Uterus (tissue), 4 donors: ENCODE measurements around the gene HOXA9. TPM values are rescaled to one million over a fixed set of nuclear protein-coding genes. Genes with fewer than 3 reads are reported as not detected.

ENCODE experiments used
- DNase-seq, 2 donors: peaks; one replicate each; pipeline ENCODE4 v3.0.0-alpha.2; 2019 to 2020
- H3K27ac ChIP-seq, 2 donors: fragments of 200-600 bp; sonication (generic); 1 replicate in 1 of 2; 2 replicates in 1 of 2; pipeline ENCODE4 v1.5.1; 2016 to 2018
- H3K27me3 ChIP-seq, 2 donors: fragments of 200-600 bp; sonication (generic); one replicate each; pipeline ENCODE4 v1.5.1; 2018 to 2019; ENCODE audit warnings: control low read depth in 1 of 2
- H3K36me3 ChIP-seq, 2 donors: fragments of 200-600 bp; sonication (generic); one replicate each; pipeline ENCODE4 v1.5.1; 2019; ENCODE audit warnings: control low read depth in 1 of 2
- H3K4me1 ChIP-seq, 2 donors: fragments of 200-600 bp; sonication (generic); one replicate each; pipeline ENCODE4 v1.5.1; 2018 to 2019; ENCODE audit warnings: control low read depth in 1 of 2
- H3K4me3 ChIP-seq, 2 donors: fragments of 200-600 bp; sonication (generic); 1 replicate in 1 of 2; 2 replicates in 1 of 2; pipeline ENCODE4 v1.5.1; 2018 to 2019; ENCODE audit warnings: mild to moderate bottlenecking in 1 of 2
- H3K9me3 ChIP-seq, 2 donors: fragments of 200-600 bp; sonication (generic); one replicate each; pipeline ENCODE4 v1.5.1; 2019; ENCODE audit warnings: control low read depth in 1 of 2
- POLR2A ChIP-seq, 2 donors: fragments of 450-650 bp; IDR thresholded peaks; one replicate each; pipeline ENCODE4 v1.6.1; 2016; ENCODE audit warnings: antibody characterized with exemption in 2 of 2, mild to moderate bottlenecking in 1 of 2, moderate library complexity in 1 of 2
- intact Hi-C: fragments of 100-400 bp; cut with DNase I; formaldehyde crosslinking; loops from one replicate; pipeline ENCODE4 v1.15.1; 2023; ENCODE audit warnings: low total_unique reads
- total RNA-seq, 4 donors: library from RNA; depleted of rRNA in 3 of 4; stranded (reverse); fragments of >200 nt in 3 of 4; gene quantifications; one replicate each; pipeline versions ENCODE4 v1.1.0 to v1.2.4, GENCODE V29; 2014 to 2023
- TF ChIP-seq, protein P1 (sequence below), 4 experiments: fragments of 200-600 bp in 2 of 4; fragments of 450-650 bp in 2 of 4; sonication (generic) in 2 of 4; IDR thresholded peaks; one replicate each; pipeline ENCODE4 v1.5.1; 2016 to 2019; ENCODE audit warnings: antibody characterized with exemption in 4 of 4, mild to moderate bottlenecking in 2 of 4, moderate library complexity in 1 of 4
- donor health status: DM: yes; HTN: yes; CAD: no.

The HOXA9 gene
- total RNA-seq, 4 donors from 2014 or later = 2.3 to 26.4 (median 22.4) TPM

- no peak for DNase-seq
- peak overlapping the region in 1 of 2 donors; percentile 39 for H3K27ac ChIP-seq
- intact Hi-C loops = no loop called here
Observed at GRCh38 chr7:27124902-27125689, 40.2 kb downstream of the HOXA9 start.

DNA sequence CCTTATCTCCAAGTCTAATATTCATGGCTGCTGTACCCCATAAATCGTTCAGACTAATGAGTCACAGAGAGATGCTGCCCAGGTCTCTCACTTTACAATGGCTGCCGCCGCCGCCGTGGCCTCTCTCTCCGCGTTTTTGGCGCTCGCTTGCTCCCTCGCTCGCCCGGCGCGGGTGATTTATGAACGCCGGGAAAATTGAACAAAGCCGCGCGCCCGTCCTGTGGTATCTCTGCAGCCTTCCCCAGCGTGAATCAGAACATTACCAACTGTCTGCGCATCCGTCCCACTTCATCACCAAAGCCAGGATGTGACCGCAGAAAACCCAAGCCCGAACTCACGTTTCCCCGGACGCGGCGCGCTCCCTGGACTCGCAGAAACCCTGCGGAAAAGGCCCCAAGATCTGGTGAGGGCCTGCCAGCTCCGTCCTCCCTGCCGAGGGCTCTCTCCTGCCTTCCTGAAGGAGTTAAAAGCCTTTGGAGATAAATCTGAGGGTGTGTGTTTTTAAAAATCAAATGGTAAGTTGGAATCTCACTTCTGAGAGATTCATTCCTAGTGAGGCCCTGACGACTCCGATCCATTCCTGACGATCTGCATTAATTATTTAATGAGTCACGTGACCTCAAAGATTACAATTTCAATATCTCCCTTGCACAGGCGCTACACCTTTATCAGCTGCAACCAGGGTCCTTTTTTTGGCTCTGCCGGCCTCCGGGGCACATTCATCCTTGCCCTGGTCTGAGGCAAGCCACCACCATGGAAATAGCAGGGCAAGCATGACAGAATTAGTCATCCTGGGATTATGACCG lies 41.0 kb downstream of the HOXA9 start:
- DNase-seq = peak; percentile 64 to 80
- no peaks in the 10 kb centered on the region for H3K9me3 ChIP-seq
- no peak overlapping the region for H3K4me3 ChIP-seq
- no peaks in the 10 kb centered on the region for H3K4me1 ChIP-seq
- peak overlapping the region in 1 of 2 donors; percentile 39 for H3K27ac ChIP-seq
- H3K36me3 ChIP-seq = no peaks in the 10 kb centered on the region
- no peaks in the 10 kb centered on the region for H3K27me3 ChIP-seq
- intact Hi-C loops = no loop called here
- TF ChIP-seq, protein P1, sequence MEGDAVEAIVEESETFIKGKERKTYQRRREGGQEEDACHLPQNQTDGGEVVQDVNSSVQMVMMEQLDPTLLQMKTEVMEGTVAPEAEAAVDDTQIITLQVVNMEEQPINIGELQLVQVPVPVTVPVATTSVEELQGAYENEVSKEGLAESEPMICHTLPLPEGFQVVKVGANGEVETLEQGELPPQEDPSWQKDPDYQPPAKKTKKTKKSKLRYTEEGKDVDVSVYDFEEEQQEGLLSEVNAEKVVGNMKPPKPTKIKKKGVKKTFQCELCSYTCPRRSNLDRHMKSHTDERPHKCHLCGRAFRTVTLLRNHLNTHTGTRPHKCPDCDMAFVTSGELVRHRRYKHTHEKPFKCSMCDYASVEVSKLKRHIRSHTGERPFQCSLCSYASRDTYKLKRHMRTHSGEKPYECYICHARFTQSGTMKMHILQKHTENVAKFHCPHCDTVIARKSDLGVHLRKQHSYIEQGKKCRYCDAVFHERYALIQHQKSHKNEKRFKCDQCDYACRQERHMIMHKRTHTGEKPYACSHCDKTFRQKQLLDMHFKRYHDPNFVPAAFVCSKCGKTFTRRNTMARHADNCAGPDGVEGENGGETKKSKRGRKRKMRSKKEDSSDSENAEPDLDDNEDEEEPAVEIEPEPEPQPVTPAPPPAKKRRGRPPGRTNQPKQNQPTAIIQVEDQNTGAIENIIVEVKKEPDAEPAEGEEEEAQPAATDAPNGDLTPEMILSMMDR (IDR thresholded peaks at IDR 0.05) = no peak
- TF ChIP-seq POLR2A (IDR thresholded peaks at IDR 0.05) = no peak

More at GRCh38 chr7:27124902-27125689, 40.2 kb downstream of the HOXA9 start:
- Histone ChIP-seq H3K27me3 (no peaks in the 10 kb centered on the region), H3K4me1 (no peaks in the 10 kb centered on the region), H3K36me3 (no peaks in the 10 kb centered on the region), H3K4me3 (no peak overlapping the region), H3K9me3 (no peaks in the 10 kb centered on the region)
- TF ChIP-seq, protein P1 (IDR thresholded peaks at IDR 0.05) = no peak
- TF ChIP-seq POLR2A (IDR thresholded peaks at IDR 0.05) = no peak

DNA sequence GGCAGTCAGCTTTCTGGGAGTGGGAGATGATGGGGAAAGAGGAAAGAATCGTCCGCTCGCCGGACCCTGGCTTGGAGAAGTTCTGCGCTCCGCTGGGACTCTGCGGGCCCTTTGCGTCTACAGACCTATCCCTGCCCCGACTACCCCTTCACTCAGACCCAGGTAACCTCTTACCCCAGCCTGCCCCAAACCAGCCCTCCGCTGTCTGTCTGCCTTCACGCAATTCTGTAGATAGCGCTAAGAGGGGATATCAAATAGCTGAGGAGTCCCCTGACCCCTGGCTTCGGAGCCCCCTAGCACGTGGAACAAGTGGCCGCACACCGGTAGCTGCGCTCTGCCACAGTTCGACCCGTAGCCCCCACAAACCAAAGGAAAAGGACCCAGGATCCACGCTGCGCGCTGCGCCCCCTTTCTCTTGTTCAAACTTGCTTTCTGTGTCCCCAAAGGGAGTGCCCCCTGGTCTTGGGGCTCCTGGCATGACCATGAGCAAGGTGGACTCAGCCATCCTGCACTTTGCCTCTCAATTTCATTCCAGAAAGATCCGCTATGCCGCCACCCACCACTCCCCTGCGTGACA lies 41.8 kb downstream of the HOXA9 start:
- Histone ChIP-seq H3K4me3 (no peak overlapping the region), H3K4me1 (no peaks in the 10 kb centered on the region), H3K36me3 (no peaks in the 10 kb centered on the region), H3K9me3 (no peaks in the 10 kb centered on the region), H3K27me3 (no peaks in the 10 kb centered on the region), H3K27ac (peak overlapping the region in 1 of 2 donors; percentile 39)
- TF ChIP-seq, protein P1 (IDR thresholded peaks at IDR 0.05) = no peak
- no peak for TF ChIP-seq POLR2A (IDR thresholded peaks at IDR 0.05)
- intact Hi-C loops = no loop called here
- no peak for DNase-seq

- intact Hi-C loops = no loop called here
- DNase-seq = no peak
- Histone ChIP-seq H3K4me3 (no peak overlapping the region), H3K27ac (peak overlapping the region in 1 of 2 donors; percentile 39), H3K4me1 (no peaks in the 10 kb centered on the region), H3K9me3 (no peaks in the 10 kb centered on the region), H3K36me3 (no peaks in the 10 kb centered on the region), H3K27me3 (no peaks in the 10 kb centered on the region)
- TF ChIP-seq, protein P1 (IDR thresholded peaks at IDR 0.05) = no peak
- TF ChIP-seq POLR2A (IDR thresholded peaks at IDR 0.05) = no peak
Observed at GRCh38 chr7:27123007-27123476, 42.3 kb downstream of the HOXA9 start.
